HG03095 (cell line): ENCODE results near the gene EXOC4.

ENCODE experiments used
- ATAC-seq: cut with Tn5 transposase; IDR thresholded peaks from one replicate; pipeline ENCODE4 v1.9.1; 2021; ENCODE audit warnings: moderate library complexity; ENCODE audit not compliant: unreplicated experiment

EXOC4 gene

DNA sequence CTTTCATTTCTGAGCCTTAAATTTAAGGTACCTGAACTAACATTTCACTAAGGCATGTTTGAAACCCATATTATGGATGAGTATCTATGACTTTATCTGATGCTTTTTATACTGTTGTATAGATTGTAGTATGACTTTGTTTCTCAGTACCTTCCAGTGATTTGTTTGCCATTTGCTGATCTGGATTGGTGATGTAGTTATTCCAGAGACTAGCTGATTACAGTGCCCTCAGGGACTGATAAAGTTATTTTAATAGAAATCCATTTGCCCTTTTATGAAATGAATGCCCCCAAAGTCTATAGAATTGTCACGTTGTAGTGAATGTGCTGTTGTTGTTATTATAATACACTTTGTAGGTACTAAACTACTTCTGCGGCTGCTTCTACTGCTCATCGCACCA is 488.8 kb downstream of the EXOC4 start:
- no peak for ATAC-seq

DNA sequence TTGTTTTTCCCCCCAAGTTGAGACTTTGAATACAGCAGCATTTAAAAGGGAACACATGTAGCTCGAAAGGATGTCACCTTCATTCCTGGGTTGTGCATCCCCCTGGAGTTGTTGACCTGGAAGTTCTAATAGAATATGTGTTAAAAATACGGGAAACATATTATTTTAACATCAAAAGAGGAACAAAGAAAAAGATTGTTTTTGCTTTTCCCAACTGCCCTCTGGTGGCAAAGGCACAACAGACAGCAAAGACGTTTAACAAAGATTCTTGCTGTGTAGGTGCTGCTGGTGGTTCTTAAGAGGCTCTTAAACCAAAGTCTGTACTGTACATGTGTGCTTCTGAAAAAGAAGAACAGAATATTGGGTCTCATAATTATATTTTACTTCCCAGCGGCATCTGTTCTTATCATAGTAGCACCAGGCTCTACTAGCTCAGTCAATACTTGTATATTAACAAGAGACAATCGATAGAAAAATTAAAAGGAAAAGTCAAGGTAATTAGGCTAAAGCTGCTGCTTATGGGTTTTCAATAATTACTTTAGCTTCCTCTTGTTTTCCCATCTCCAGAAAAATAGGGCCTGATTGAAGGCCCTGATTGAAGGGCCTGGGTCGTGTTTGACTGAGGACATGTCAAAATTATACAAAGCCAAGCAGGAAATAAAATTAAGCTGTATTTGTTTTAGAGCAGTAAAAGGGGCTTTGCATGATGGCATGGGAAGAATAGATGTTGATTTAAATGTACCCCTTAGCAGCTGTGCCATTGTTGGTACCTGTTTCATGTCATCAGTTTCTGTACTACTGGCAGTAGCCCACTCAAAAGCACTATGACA is 490.0 kb downstream of the EXOC4 start:
- no peak for ATAC-seq

DNA sequence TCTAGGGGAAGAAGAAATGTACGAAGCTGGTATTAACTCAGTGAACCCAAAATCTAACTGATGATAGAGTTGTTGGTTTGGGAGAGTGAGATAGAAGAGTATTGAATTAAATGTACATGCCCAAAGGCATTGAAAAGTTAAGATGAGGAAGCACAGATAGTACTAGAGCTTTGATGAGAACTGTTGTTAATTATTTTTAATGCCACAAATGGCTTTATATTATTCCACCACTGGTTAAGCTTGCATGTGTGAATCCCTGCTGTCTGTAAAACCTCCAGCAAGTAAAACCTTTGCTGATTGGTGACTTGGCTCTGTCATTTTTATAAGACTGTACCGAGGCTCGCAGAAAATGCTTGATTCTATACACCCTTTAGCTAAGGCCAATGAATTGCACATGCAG is 491.6 kb downstream of the EXOC4 start:
- ATAC-seq = no peak

DNA sequence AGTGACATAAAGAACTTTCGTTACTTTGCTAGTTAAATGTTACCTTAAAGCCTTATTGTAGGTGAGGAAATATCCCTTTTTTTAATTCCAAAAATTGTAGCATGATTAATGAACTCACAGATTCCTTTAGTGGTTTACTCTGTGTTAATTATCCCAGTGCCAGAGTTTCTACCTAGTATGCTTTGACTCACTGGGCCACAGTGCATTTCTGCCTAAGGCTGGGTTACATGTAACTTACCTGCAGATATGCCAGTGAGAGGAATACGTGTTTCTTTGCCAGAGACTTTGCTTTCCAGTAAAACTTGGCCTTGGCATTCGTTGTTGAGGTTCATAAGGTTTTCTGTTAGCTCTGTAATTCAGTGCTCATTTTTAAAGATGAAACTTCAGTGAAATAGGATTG is 493.4 kb downstream of the EXOC4 start:
- ATAC-seq = no peak

DNA sequence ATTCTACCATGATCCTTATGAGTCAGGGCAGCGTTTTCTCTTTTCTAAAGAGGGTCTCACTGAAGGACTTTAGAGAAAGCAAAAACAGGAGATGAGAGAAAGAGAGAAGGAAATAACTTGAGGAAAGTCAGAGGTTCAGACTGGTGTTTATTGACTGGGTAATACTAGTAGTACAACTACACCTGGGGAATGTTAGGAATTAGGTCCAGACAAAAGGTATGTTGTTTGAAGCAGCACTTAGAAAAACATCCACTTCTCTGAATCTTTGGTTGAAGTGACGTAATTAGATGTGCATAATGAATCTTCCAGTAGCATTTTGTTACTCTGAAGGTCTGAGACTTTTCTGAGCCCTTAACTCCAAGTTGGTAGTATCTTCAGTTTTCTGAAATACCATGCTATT is 494.0 kb downstream of the EXOC4 start:
- no peak for ATAC-seq

DNA sequence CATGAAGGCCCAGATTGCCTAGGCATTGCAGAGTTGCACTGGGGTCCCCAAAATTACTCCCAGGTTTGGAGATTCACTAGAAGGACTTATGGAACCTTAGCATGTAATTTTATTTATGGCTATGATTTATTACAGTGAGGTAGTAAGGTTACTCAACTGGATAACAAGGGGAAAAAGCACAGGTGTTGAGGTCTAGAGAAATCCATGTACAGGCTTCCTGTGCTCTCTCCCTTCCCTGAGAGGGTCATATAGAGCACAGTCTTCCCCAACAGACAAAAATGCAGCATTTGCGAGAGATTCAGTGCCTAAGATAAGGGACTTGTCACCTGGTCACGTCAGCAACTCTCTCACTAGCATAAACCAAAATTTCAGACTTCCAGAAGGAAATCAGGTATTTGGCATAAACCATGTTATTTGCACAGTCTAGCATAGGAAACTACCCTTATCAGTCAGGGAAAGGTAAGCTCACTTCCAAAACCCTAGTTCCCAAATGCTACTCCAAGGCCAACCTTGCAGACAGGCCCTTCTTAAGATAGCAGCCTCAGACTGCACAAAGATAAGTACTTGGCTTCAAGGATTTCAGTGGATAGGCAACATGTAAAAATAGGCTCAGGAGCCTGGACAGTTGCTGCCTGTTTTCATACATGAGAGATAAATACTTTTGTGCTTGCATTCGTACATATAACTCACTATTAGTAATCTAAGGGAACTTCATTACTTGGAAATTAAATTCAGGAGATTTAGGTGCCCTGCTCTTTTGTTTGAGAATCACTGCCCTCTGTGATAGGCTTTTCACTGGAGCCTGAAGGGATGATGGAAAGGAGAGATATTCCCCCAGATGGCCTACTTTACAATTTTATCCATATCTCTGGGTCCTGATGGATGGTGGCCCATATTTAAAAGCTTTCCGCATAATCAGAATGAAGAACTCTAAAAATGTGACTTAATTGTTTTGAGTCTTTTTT is 495.8 kb downstream of the EXOC4 start:
- no peak for ATAC-seq

DNA sequence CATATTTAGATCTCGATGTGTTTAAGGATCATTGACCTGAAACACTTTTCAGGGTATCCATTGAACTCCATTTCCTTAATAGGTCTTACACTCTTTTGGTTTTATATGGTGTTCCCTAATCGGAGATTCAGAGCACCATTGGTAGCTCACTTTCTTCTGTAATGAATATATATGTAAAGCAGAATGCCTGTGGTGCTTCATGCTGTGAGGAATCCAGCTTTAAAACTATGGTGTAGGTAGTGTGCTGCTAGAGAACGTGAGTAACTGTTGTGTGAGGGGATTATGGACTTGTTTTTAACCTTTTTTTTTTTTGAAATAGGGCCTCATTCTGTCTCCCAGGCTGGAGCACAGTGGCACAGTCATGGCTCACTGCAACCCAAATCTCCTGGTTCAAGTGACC is 497.4 kb downstream of the EXOC4 start:
- ATAC-seq = no peak

DNA sequence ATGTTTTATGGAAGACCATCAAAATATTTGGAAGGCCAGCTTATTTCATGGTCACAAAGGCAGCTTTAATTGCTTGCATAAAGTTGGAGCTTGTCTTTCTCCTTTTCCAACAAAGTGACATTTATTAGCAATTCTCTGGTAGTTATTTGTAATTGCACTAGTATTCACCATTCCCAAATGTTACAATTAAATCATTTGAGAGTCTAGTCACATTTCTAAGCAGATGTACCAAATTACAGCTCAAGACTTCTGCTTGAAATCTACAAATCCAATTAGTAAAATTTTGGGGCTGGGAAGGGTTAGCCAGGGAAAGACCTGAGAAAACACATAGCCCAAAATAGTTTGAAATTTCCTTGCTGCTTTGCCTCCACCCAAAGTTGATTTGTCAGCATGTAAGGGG is 498.2 kb downstream of the EXOC4 start:
- ATAC-seq = no peak

DNA sequence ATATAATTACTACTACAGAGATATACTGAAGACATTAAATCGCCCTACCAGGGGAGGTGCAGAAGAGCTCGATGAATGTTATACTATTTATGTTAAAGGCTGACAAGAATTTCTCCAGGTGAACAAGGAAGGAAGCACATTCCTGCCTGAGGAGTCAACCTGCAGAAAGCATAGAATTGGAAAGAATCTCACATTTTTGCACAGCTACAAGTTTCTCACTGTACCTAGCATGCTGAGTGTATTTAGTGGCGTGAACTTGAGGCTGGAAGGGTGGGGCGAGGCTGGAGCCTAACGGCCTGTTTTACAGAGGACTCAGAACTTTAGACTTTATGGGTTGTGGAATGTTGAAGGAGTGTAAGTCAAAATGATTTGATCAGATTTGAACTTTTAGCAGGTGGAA is 500.6 kb downstream of the EXOC4 start:
- no peak for ATAC-seq

DNA sequence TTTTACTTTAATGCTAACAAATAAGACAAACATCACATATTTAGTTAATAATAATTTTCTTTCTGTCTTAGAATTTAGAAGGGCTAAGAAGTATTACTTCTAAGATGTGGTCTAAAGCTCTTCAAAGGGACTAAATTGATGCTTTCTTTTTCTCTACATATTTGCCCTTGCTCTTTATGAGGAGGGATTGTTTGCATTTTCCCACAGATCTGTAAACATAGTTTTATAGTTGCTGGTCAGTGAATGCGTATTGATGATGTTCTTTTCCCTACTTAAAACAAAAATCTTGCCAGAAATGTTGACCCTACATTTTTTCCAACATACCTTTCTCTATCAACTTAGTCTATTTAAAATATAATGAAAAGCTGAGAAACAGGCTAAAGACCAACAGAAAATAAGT is 501.8 kb downstream of the EXOC4 start:
- ATAC-seq = no peak

DNA sequence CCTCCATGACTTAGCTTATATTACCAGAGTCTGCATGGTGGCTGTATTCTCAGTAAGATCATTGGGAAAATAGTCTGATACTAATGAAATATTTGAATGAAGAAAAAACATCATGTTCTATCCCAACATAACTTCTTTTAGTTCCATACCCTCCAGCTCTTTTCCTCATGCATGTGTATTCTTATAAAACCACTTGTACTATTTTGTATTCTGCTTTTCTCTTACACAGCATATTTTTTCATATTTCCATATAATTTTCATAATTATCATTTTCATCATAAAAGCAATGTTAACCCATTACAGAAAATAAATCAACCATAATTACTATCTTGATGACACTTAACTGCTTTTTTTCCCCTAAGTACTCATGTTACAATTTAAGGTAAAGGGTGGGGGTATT is 503.0 kb downstream of the EXOC4 start:
- no peak for ATAC-seq

DNA sequence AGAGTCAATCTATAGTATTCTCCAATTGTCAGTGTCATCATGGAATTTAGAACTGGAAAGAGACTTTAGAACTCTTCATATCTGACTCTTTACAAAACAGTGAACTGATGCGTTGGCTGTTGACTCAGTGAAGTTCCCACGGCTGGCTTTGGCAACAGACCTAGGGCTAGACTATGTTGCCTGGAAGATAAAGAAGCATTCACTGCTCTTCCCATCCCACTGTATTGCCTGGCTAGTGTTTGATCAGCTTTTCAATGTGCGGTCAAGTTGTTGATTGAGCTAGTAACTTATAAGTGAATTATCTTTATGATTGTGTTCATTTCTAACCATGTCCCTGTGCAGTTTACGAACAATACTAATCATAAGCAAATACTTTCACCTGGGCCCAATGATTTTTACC is 508.6 kb downstream of the EXOC4 start:
- no peak for ATAC-seq

DNA sequence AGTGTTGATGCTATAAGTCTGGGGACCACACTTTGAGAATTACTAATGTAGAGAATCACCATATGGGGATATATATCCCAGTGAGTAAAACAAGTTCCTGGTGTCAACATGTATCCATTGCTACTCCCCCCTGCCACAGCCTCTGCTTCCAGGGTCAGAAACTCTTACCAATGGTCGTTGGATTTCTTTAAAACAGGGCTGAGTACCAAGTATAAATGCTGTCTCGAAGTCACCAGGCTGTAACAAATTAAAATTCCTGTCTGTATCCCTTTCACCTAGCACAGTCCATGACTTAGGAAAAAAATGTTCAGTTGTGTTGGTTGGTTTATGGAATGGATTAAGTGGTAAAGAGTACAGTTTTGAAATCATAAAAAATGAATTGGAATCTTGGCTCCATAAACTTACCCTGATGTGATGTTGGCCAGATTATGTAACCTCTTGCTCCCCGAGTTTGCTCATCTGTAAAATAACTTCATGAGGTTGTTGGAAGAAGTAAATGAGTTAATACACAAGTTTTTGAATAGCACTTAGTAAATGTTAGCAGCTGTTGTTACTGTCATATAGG is 510.3 kb downstream of the EXOC4 start:
- no peak for ATAC-seq

DNA sequence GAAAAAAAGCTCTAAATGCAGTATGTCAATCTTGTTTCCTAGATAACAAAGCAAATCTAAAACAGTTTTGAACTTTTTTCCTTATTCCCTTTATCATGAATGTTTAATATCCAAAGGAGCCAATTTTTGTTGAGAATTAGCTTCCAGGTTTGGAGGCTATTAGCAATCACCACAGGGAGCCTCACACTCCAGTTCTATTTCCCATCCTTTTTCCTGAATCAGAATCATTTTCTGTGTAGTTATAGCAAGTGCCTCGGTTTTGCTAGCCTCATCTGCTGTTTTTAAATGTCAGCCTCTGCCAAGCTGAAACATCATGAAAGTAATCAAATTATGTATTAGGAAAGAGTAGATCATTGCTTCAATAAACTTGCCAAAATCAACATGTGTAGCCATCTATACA is 516.8 kb downstream of the EXOC4 start:
- ATAC-seq = no peak

DNA sequence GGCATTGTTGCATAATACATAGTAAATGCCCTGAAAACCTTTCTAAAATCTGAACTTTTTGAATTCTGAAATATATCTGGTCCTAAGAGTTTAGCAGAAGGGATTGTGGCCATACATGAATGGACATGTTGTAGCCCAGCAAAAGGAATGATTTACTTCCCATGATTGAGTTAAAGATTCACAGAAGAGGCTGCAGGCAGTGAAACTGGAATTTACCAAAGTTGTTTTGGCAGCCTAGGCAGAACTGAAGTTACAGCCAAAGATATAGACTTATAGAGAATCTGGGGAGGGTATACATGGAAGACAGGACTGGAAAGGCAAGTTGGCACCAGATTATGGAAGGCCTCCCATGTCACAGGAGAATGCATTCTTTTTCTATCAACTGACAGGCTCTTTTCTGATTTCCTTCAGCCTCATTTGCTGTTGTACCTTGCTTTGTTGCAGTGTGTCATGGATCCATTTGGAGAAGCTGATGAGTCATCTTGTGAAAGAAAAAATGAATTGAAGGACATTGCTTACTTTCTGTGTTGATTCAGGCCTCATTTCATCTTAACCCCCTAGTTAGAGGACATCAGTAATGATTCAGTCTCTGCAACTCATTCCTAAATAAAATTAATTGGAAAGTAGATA is 518.1 kb downstream of the EXOC4 start:
- ATAC-seq = no peak

DNA sequence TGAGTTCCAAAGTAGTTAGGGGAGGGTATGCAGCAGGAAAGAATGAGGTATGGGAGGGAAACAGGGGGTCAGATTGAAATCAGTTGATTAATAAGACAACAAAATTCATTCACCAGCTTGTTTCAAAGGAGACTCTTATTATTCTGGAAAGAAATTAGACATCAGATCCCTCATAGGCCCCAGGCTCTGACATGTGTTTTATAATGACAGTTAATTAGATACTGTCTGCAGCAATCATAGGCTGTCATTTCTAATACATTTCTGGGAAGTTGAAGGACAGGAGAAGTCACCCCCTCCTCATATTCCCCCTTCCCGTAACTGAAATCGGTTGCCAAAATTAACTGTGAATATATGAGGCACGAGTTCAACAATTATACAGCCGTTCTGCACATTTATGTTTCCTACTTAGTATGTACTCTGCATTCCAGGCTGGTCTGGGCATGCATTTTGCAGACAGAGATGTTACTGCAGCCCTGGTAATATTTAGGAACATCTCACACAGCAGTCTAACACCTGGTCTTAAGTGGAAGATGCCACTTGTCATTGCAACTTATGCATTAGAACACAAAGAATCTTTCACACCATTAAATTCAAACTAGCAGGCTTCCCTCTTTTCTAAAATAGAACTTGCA is 519.0 kb downstream of the EXOC4 start:
- no peak for ATAC-seq

DNA sequence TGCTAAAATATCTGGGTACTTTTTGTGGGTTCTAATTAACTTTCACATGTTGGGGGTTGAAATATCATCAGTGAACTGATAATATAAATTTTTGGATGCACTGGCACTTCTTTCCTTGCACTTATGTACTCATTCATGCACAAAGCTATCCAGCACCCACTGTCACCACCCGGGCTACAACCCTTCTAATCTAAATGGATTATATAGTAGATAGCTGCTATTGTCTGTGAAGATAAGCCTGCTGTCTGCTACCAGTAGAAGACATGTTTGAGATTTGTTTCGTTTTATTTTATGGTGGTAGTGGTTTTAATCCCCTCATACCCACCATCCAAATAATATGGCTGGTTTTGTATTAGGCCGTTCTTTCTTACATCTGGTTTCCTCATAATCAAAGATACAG is 520.7 kb downstream of the EXOC4 start:
- ATAC-seq = no peak

DNA sequence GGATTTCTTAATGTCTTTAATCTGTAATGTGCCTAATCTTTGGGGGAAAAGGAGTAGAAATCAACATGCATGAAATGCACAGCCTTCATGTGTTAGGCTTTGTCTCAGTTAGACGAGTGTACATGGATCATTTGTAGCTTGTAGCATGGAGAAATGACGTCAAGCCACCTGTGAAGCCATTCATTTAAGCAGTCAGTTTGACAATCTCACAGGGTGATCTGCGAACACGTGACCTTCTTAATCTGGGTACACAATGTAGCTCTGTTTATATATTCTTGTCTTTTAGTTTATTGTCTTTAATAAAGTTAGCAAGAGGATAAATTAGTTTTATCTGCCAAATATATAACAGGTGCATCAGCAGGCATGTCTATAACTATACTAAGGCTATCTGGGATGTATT is 522.3 kb downstream of the EXOC4 start:
- ATAC-seq = no peak

DNA sequence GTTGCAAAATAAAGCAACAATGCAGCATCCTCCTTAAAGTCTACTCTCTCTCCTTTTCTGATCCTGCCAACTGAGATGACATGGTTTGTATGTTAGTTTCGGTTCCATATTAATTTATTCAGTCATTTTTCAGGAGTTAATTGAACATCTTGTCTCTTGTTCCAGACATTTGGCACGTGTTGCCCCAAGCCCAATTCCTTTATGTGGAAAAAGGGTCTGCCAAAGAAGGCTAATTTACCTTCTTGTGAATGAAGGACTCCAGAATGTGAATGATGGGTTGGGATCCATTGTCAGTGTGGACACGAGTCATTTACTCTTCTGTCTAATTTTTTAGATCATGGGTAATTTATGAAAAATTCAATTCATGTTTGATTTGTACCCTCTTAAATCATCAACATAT is 523.4 kb downstream of the EXOC4 start:
- ATAC-seq = no peak

DNA sequence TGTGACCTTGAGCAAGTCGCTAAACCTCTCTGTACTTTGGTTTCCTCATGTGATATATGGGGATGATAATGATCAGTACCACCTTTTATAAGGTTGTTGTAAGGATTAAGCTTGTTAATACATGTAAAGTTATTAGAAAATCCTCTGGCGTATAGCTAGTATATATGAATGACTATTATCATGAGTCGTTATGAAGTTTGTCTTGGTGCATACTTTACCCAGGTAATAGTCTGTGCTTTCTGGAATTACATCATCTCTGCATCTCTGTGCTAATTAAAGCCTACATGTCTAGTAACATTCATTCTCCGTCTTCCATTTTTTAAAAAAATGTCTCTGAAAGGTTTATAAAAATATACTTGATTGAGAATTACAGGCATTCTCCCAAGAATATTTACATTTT is 524.8 kb downstream of the EXOC4 start:
- no peak for ATAC-seq

DNA sequence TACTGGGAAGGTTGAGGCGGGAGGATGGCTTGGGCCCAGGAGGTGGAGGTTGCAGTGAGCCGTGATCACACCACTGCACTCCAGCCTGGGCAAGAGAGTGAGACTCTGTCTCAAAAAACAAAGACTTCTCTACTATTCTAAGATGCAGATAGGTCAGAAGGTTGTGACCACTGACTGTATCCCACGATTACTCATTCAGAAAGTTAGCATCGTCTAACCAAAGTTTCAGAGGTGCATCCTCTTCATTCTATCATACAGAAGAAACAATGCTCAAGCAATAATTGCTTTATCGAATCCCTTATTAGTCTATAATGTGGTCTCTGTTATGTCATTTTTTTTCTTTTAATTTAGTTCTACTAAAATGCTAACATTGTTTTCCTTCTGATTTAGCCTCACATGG is 525.6 kb downstream of the EXOC4 start:
- ATAC-seq = no peak
